Activated effector memory CD4-positive, alpha-beta T cell treated with anti-CD3 and anti-CD28 coated beads, Interleukin-2, amount 50 U/mL, for 16 hours (primary cell): ENCODE data around the gene MYL9.
"Not testable (repeated sequence)": the region's sequence is repeated elsewhere in the genome, so short reads cannot be mapped to it uniquely, and the experiment has no call there.

ENCODE experiments used
- DNase-seq: peaks from one replicate; pipeline ENCODE4 v3.0.0-alpha.2; 2020

MYL9 gene

GRCh38 chr20:36549942-36550789 is 8.8 kb downstream of the MYL9 start:
- no peak for DNase-seq

GRCh38 chr20:36550790-36551299 is 9.5 kb downstream of the MYL9 start:
- DNase-seq: no peak

GRCh38 chr20:36555248-36555647 is 13.9 kb downstream of the MYL9 start:
- DNase-seq: no peak

- no peak for DNase-seq
These were observed 21.4 kb downstream of the MYL9 start for GRCh38 chr20:36562724-36563123.

GRCh38 chr20:36563374-36563773 is 22.1 kb downstream of the MYL9 start:
- DNase-seq: no peak

- not testable (repeated sequence) for DNase-seq
These were observed 22.9 kb downstream of the MYL9 start for GRCh38 chr20:36564078-36564725.

- DNase-seq: not testable (repeated sequence)
These were observed 23.4 kb downstream of the MYL9 start for GRCh38 chr20:36564726-36565121.

GRCh38 chr20:36565520-36565919 is 24.2 kb downstream of the MYL9 start:
- DNase-seq: no peak

- no peak for DNase-seq
These were observed 28.6 kb downstream of the MYL9 start for GRCh38 chr20:36569847-36570429.

- no peak for DNase-seq
These were observed 30.5 kb downstream of the MYL9 start for GRCh38 chr20:36571564-36572504.

GRCh38 chr20:36572701-36573102 is 31.4 kb downstream of the MYL9 start:
- DNase-seq: peak; percentile 88

- peak; percentile 94 for DNase-seq
These were observed 31.9 kb downstream of the MYL9 start, which contains the start of gene TGIF2 for GRCh38 chr20:36573103-36573797. TGIF2 (plus strand) TSS chr20:36573597; CDS start chr20:36578775, 5,178 bp downstream.

GRCh38 chr20:36573798-36574365 is 32.6 kb downstream of the MYL9 start:
- peak; percentile 78 for DNase-seq

- peak; percentile 84 for DNase-seq
These were observed 33.2 kb downstream of the MYL9 start for GRCh38 chr20:36574366-36575135.

GRCh38 chr20:36576081-36576445 is 34.7 kb downstream of the MYL9 start:
- no peak for DNase-seq

GRCh38 chr20:36578356-36579041 is 37.2 kb downstream of the MYL9 start:
- DNase-seq: no peak

- no peak for DNase-seq
These were observed 38.8 kb downstream of the MYL9 start for GRCh38 chr20:36579996-36580545.

- no peak for DNase-seq
These were observed 41.0 kb downstream of the MYL9 start for GRCh38 chr20:36582322-36582721.

- DNase-seq: no peak
These were observed 41.5 kb downstream of the MYL9 start for GRCh38 chr20:36582821-36583220.

GRCh38 chr20:36584018-36584481 is 42.7 kb downstream of the MYL9 start:
- DNase-seq: no peak
